ENCODE data around the gene PPP2R2C.

PPP2R2C gene

DNA sequence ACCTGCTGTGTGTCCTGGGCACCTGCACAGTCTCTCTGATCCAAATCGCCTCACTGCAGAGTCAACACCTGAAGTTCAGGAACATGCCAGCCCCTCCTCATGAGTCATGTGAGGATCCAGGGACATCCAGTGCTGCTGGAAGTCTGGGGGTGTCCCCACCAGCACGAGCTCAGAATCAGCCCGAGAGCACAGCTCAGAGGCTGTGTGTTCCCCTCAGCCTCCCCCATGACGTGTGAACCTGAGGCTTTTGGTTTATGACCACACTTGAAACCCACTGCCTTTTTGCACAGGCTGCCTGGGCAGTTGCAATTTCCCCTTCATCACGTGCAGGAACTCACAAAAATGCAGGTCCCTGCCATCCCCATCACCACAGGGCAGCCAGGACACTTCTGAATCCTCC, 47.1 kb downstream of the PPP2R2C start:
- no peak for DNase-seq (ENCODE audit: low spot score)

DNA sequence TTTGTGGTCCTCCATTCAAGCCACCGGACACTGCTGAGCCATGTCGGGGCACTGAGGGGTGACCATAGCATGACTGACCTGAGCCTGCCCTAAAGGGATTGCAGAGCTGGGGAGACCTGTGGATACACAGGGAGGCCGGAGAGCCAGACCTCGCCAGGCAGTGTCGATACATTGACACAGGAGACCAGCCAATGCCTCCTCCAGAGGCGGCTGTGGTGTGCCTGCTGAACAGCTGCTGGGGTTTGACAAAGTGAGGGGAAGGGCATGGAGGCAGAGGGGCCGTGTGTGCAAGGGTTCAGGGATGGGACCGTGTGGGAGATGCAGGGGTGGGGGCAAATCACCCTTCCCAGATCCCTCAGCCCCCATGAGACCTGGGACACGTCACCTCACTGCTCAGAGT, 48.0 kb downstream of the PPP2R2C start:
- DNase-seq (ENCODE audit: low spot score): no peak

DNA sequence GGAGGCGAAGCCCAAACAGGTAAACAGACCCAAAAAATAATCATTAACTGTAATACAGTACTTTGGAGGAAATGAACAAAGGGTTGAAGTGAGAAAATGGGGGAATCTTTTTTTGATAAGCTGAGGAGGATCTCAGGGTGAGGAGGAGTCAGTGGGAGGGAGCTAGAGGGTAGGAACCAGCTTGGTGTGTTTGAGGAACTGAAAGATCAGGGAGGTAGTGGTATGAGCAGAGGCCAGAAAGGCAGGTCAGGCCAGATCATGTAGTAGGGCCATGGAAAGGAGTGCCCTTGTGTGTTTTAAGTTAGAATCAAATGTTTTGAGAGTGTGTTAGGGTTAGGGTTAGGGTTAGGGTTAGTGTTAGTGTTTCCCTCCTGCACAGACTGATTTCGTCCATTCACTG, 48.8 kb downstream of the PPP2R2C start:
- no peak for DNase-seq (ENCODE audit: low spot score)

DNA sequence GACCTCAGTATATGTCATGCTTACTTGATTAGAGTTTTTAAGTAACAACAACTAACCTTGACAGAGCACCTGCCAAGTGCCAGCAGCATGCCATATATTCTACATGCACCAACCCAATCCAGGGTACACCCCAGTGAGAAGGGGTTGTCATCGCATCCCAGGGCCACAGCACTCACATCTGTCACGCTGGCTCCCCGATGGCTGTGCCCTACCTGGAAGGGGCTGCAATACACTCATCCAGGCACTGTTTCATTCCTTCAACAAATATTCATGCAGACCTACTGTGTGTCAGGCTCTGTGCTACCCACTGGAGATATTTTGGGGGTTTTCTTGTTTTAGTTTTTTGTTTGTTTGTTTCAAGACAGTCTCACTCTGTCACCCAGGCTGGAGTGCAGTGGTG, 49.5 kb downstream of the PPP2R2C start:
- no peak for DNase-seq (ENCODE audit: low spot score)

DNA sequence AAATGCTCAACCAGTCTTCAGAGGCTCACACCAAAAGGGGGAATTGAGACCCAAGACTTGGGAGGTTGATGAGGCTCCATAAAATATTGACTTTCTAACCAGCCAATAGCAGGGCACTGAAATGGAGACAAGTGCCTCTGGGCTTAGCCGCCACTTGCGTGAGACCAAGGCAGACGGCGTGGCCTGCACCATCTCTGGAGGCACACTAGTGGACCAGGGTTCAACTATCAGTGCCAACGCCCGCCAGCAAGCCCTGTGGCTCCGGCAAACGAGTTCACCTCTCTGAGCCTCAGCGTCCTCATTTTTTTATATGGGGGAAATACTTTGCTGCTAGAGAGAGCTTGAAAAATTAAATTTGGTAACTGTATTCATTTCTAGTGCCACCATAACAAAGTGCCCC, 50.3 kb downstream of the PPP2R2C start:
- no peak for DNase-seq (ENCODE audit: low spot score)

DNA sequence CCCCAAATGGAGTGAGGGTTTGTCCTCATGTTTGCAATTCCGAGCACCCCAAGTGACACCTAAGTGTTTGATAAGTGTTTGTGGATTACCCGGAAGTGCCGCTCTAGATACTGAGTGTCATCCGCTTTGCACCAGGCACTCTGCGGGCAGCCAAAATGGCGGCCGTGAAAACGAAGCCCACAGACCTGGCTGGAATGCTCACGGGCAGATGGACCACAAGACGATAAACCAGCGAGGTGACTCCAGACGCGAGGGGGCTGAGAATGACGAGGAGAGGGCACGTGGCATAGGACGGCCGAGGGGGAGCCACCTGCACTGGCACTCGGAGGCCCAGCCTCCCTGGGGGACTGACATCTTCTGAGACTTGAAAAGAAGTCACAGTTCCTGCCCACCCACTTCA, 51.0 kb downstream of the PPP2R2C start:
- no peak for DNase-seq (ENCODE audit: low spot score)

DNA sequence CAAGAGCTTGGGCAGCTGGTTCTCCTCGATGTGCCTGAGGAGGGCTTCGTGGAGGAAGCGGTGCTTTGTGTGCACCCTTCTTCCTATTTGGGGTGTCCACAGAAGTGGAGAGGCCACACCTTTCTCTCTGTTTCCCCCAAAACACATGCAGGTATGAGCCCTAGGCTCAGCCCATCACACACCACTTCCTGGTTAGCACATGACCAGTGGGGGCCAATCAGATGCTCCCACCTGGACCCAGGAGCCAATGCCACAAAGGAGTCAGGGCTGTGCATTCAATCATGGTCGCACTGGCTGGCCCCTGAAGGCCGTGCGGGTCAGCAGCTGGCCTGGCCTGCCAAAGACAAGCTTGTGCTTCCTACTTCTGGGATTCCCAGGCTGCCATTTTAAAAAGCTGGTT, 51.4 kb downstream of the PPP2R2C start:
- no peak for DNase-seq (ENCODE audit: low spot score)

DNA sequence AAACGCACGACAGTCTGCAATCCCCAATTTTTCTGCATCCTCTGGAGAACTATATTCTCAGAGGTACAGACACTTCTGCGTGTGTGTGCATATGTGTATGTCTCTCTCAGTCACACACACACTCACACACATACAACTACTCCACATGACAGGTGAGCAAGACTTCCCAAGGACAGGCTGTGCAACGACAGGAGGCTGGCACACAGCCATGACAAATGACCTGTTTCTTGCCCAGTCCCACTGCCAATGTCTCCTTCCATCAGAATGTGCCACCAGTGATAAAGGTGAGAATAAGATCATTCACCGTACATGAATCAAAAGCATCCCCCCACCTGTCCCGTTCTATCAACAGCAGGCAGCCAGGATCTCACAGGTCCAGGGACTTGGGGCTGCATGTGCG, 52.4 kb downstream of the PPP2R2C start:
- no peak for DNase-seq (ENCODE audit: low spot score)

DNA sequence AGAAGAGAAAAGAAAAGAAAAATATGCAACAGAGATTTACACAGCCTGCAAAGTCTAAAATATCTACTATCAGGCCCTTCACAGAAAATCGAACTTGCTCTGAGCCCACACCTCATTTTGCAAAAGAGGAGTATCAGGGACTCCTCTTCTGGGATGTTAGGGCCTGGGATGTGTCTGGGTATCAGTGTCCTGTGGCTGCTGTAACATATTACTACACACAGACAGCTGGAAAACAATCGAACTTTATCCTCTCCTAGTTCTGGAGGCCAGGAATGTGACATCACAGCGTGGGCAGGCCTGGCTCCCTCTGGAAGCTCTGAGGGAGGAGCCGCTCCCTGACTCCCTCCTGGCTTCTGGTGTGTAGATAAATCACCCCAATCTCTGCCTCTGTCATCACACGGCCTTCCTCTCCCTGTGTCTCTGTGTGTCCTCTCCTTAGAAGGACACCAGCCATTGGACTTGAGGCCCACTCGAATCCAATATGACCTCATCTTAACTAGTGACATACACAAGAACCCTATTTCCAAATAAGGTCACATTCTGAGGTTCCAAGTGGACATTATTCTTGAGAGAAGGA, 52.9 kb downstream of the PPP2R2C start:
- DNase-seq (ENCODE audit: low spot score): no peak

DNA sequence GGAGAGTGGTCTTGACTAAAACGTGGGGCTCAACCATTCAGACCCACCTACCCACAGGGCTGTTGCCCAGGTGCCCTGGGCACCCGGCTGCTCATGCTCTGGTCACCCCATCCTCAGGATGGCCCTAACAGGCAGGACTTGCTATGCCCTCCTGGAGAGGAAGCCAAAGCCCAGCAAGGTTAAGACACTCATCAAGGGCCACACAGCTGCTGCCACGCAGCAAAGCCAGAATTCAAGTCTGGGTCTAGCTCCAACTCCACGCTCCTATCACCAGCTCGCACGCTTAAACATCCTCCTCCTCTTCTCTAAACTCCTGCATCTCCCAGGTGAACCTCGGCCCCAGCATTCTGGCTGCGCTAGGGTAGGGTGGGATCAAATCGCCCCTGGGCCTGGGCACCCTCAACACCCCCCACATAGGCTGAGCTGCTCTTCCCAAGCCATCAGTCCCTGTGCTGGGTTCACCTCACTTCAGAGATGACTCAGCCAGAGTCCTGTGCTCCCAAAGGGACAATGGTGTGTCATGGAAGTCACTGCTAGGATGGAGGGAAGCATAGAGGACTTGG, 54.1 kb downstream of the PPP2R2C start:
- DNase-seq (ENCODE audit: low spot score): no peak

DNA sequence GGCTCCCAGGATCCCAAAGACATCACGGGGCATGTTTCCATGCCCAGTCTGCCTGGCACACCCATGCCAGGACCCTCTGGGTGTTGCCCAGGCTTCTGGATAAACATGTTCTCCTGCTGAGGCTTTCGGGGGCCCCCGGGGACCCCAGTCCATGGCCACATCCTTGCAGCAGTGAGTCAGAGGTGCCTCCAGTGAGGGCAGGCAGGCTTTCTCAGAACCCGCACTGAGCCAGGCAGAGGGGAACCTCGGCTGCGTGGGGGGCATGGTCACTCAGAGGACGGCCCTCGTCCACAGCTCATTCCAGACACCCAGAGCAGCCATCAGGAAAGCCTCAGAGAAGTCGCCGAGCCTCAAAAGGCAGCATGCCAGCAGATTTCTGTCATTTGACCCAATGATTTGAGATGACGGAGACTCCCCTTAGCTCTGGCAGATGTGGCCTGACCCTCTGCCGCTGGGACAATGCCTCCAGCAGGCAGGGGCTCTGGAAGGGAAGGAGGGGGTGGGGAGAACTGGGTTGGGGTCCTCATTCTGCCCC, 54.8 kb downstream of the PPP2R2C start:
- no peak for DNase-seq (ENCODE audit: low spot score)

DNA sequence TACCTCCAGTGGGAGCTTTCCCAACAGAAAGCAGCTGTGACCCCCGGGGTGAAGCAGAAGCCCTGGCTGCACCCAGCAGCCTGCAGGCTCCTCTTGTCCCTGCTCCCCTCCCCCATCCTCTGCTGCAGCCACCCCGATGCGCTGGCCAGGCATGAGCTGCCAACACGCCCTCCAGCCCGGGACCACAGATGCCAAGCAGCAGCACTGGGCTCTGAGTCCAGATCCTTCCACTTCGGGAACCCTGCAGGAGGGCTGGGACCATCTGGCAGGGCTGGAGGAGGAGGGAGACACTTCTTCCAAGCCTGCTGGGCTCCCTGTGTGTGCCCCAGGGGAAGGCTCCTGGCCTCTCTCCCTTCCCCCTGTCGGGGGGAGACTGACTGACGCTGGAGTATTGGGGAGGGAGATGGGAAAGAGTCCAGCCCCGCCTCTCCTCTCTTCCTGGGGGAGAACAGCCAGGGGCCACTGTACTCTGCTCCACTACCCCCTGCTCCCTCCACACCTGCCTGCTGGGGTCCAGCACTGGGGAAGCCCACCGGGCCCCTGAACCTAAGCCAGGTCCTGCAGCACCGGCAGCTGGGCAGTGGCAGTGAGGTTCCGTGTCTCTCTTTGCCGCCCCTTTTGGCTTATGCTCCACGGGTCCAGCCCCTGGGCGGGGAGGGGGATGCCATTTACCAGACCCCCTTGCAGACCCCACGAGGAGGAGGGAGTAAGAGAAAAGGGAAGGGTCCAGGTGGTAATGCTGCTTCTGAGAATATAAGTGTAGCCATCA, 55.7 kb downstream of the PPP2R2C start:
- no peak for DNase-seq (ENCODE audit: low spot score)

DNA sequence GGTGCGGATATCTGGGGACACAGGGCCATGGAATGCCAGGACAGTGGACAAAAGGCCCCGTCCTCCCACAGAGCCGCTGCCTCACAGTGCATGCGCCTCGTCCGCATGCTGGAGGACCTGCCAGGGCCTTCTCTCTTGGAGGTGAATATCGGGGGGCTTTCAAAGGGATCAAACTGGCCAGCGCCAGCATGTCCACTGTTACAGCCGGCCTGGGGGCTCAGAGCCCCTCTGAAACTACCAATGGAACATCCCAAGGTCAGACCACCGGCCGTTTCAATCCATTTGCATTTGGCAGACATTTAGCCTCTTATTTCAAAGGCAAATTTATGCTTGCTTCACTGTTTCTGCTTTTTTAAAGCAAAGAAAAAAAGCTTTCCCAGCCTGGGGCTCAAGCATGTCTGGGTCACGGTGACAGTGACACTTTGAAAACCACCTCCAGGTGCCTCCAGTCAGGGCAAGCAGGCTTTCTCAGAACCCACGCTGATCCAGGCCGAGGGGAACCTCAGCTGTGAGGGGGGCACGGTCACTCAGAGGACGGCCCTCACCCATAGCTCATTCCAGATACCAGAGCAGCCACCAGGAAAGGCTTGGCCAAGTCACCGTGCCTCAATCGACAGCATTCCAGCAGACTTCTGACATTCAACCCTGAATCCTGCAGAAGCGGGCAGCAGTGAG, 57.2 kb downstream of the PPP2R2C start:
- DNase-seq (ENCODE audit: low spot score): no peak

DNA sequence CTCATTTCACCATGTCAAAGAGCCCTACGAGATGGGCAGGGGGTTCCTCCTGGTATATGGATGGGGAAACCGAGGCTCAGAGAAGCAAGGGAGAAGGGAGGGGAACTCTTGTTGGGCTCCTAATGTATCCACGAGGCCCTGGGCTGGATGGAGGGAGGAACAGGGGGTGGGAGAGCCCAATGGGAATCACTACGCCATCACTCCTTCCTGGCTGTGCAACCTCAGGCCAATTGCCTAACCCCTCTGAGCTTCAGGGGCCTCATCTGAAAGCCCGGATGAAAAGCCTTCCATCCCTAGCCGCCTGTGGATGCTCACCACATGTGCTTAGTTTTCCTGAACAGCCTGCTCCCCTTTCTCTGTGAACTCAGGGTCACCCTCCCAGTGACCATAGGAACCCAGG, 57.8 kb downstream of the PPP2R2C start:
- no peak for DNase-seq (ENCODE audit: low spot score)

DNA sequence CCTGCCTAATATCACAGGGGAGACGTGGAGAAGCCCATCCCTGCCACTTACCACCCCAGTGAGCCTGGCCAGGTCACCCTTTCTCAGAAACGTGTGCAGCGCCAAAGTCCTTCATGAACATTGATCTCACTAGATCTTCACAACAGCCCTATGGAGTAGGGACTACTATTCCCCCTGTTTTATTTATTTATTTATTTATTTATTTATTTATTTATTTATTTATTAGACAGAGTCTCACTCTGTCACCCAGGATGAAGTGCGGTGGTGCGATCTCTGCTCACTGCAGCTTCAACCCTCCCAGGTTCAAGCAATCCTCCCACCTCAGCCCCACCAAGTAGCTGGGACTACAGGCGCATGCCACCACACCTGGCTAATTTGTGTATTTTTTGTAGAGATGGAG, 61.8 kb downstream of the PPP2R2C start:
- DNase-seq (ENCODE audit: low spot score): no peak

DNA sequence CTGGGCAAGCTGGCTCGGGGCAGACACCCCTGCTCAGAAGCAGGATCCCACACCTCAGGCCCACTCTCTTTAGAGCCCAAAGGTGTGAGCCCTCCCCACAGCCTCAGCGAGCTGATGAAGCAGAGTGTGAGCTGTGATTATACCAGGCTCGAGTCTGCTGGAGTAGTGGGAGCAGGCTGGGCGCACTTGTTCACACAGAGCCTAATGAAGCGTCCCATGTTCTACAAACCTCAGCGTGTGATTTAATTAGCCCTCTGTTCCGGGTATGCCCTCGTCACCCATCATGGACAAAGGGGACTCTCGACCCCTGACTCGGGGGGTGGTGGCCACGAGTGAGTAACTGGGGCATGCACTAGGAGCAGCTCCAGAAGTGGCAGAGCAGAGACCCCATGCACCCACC, 62.3 kb downstream of the PPP2R2C start:
- DNase-seq (ENCODE audit: low spot score): no peak

DNA sequence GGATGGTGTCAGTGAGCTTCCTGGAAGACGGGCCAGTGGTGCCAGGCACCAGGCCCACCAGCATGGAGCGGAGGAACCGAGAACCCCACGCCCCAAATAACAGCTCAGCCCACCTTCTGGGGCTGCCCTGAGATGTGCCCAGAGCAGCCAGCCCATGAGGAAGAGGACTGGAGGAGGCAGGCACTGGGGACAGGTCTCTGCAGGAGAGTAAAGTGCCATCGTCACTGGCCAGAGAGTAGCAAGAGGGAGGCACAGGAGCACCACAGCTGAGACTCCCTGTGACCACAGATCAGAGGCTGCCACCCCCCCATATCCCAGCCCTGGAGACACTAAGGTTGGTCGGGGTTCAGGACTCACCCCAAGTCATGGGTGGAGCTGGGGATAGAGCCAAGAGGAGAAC, 63.0 kb downstream of the PPP2R2C start:
- DNase-seq (ENCODE audit: low spot score): no peak

DNA sequence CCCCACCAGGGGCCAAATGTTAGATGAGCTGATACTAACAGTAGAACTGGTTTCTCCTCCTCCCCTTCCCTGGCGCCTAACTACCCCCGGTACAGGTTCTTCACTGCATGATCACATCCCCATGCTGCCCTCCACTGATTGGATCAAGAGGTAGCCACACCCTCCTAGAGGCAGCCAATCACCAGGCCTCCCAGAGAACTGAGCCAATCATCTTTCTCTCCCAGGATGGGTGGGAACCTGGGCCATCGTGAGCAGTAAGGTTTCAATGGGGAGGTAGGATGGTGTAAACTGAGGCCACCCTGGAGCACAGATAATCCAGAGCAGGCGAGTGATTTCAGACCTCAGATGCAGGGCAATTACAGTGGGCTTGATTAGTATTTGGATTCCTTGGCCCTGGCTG, 64.2 kb downstream of the PPP2R2C start:
- peak; percentile 4 for DNase-seq (ENCODE audit: low spot score)

DNA sequence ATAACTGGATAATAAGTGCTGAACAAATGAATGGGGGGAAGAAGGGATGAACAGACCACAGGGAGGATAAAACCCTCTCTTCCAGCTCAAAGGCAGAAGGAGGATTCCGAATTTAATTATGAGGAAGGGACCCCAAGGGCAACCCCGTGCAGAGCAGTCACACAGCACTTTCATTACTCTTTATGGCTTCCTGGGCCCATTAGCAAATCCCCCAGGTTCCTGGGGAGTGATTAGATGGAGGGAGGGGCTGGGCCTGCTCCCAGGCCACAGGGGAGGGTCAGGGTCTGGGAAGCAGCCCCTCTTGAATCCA, 67.1 kb downstream of the PPP2R2C start:
- no peak for DNase-seq (ENCODE audit: low spot score)

DNA sequence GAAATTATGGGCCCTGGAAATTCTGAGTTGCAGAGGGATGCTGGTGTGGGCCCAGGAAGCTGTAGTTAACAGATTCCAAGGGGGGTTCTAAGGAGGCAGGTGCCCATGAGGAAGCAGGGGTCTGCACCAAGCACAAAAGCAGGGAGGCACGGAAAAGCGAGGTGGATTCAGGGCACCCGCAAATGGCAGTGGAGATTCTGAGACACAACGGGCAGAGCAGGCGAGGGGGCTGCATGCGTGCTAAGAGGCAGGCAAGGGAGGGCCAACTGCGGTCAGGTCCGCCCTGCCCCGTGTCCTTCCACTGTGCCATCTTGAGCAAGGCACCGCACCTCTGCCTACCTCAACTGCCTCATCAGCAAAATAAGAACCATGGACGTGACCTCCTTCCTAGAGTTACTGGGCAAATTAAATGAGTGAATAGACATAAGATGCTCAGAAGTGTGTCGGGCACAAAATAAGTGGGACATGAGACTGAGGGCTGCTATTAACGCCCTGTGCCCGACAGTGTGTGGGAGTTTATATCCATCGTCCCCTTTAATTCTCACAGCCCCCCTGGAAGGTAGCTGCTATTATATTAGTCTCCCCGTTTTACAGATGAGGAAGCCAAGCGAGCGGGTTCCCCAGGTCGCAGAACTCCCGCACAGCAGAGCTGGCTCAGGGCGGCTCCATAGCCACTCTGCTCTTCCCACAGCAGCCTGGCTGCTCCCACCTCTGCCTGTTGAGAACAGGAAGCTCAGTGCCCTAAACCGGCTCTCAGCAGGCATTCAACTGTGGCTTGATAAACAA, 67.6 kb downstream of the PPP2R2C start:
- no peak for DNase-seq (ENCODE audit: low spot score)

DNA sequence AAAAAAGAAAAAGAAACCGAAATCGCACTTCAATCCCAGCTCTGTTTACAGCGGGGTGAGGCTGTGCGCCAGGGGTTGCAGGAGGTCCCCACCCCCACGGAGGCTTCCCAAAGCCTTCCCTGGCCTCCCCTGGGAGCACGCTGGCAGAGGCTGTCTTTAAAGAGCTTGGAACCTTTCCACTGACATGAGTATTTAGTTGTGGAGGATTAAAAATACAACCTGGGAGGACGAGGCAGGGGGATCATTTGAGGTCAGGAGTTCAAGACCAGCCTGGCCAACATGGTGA, 69.1 kb downstream of the PPP2R2C start:
- DNase-seq (ENCODE audit: low spot score): no peak

DNA sequence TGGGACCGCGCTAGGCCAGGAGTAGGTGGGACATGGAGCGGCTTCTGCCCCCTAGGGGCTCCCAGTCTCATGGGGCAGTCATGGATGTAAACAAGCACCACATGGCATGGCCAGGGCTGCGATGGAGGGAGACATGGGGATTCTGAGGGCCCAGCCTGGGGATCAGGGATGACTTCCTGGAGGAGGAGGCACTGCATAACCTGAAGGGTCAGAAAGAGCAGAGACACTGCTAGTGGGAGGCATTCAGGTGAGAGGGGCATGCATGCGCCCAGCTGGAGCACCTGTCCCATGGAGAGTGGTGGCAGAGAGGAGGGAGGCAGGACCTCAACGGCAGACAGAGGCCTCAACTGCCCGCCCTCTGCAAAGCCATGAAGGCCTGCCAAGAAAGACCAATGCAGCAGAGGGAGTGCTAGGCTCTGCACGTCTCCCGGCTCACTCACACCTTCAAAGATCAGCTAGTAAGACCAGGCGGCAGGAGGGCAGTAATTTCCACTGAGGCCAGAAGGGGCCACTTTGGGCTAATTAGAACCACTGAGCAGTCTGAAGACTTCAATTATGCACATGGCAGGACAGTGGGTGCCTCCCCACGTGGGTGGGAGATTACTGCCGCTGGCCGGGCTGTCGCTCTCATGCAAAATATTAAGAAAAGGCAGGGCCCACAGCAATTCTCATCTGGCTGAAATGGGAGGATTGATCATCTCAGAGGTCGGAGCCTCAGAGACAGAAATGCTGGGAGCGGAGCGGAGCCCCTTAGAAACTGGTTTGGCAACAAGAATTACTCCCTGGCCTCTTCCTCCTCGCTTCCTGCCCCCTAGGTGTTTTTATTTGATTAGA, 69.6 kb downstream of the PPP2R2C start:
- DNase-seq (ENCODE audit: low spot score): no peak

Measured in RKO (cell line).